HepG2 (cell line): ENCODE measurements around the gene ARID3C. TPM values are rescaled to one million over a fixed set of nuclear protein-coding genes. Genes with fewer than 3 reads are reported as not detected.
A peak's percentile ranks its signal among the peaks of the same experiment; 100 is the strongest.

ENCODE experiments used
- FOXK1 ChIP-seq: sonication (generic); formaldehyde crosslinking; IDR thresholded peaks from 2 replicates; pipeline ENCODE4 v1.4.0; 2020; ENCODE audit warnings: low read depth, missing genetic modification reagents, borderline replicate concordance
- FOXP1 ChIP-seq, 2 experiments: fragments of 450-650 bp in 1 of 2; IDR thresholded peaks; 2 replicates each; pipeline ENCODE4 v1.6.1; 2017 to 2018; ENCODE audit warnings: antibody characterized with exemption in 1 of 2
- IKZF5 ChIP-seq: IDR thresholded peaks from 2 replicates; pipeline ENCODE4 v1.6.1; 2018; ENCODE audit warnings: missing genetic modification reagents, mild to moderate bottlenecking, missing compliant biosample characterization
- ISL2 ChIP-seq: sonication (generic); formaldehyde crosslinking; IDR thresholded peaks from 2 replicates; pipeline ENCODE4 v1.5.0; 2020; ENCODE audit warnings: missing genetic modification reagents
- KLF13 ChIP-seq: sonication (generic); formaldehyde crosslinking; IDR thresholded peaks from 2 replicates; pipeline ENCODE4 v1.4.0; 2020; ENCODE audit warnings: mild to moderate bottlenecking, missing genetic modification reagents
- KMT2B ChIP-seq: IDR thresholded peaks from 2 replicates; pipeline ENCODE4 v1.6.1; 2016; ENCODE audit warnings: missing genetic modification reagents, missing compliant biosample characterization
- MTA3 ChIP-seq: sonication (generic); formaldehyde crosslinking; IDR thresholded peaks from 2 replicates; pipeline ENCODE4 v1.4.0; 2020; ENCODE audit warnings: missing genetic modification reagents
- MTF2 ChIP-seq: sonication (generic); formaldehyde crosslinking; IDR thresholded peaks from 2 replicates; pipeline ENCODE4 v1.5.0; 2020; ENCODE audit warnings: missing genetic modification reagents, borderline replicate concordance
- PAXIP1 ChIP-seq: sonication (generic); formaldehyde crosslinking; conservative IDR thresholded peaks from 2 replicates; pipeline ENCODE4 v1.4.0; 2020; ENCODE audit warnings: mild to moderate bottlenecking, missing genetic modification reagents, moderate library complexity
- RFX1 ChIP-seq: fragments of 450-650 bp; IDR thresholded peaks from 2 replicates; pipeline ENCODE4 v1.6.1; 2017
- SKI ChIP-seq: fragments of 450-650 bp; IDR thresholded peaks from one replicate; pipeline ENCODE4 v1.6.1; 2018; ENCODE audit warnings: mild to moderate bottlenecking; ENCODE audit not compliant: partially characterized antibody
- SP2 ChIP-seq: sonication (generic); formaldehyde crosslinking; IDR thresholded peaks from 2 replicates; pipeline ENCODE4 v1.5.1; 2020; ENCODE audit warnings: mild to moderate bottlenecking, missing genetic modification reagents
- SYNCRIP ChIP-seq: fragments of 200-400 bp; formaldehyde crosslinking; IDR thresholded peaks from 2 replicates; pipeline ENCODE4 v1.6.1; 2018; ENCODE audit warnings: mild to moderate bottlenecking, low read depth, low read length; ENCODE audit not compliant: insufficient read depth
- TFAP4 ChIP-seq: sonication (generic); IDR thresholded peaks from 2 replicates; pipeline ENCODE4 v1.6.1; 2016; ENCODE audit warnings: low read depth, borderline replicate concordance
- TRIM24 ChIP-seq: sonication (generic); formaldehyde crosslinking; IDR thresholded peaks from 2 replicates; pipeline ENCODE4 v1.8.0; 2022; ENCODE audit warnings: mild to moderate bottlenecking, missing genetic modification reagents
- ZNF496 ChIP-seq: sonication (generic); formaldehyde crosslinking; IDR thresholded peaks from 2 replicates; pipeline ENCODE4 v1.8.1; 2023; ENCODE audit warnings: mild to moderate bottlenecking, moderate library complexity, missing genetic modification reagents; ENCODE audit not compliant: insufficient replicate concordance
- ZNF619 ChIP-seq: sonication (generic); formaldehyde crosslinking; IDR thresholded peaks from 2 replicates; pipeline ENCODE4 v1.4.0; 2020; ENCODE audit warnings: mild to moderate bottlenecking, missing genetic modification reagents
- ZNF7 ChIP-seq: IDR thresholded peaks from 2 replicates; pipeline ENCODE4 v1.6.1; 2016; ENCODE audit warnings: missing biosample characterization, missing genetic modification reagents
- ZNF782 ChIP-seq: sonication (generic); formaldehyde crosslinking; IDR thresholded peaks from 2 replicates; pipeline ENCODE4 v1.4.0; 2020; ENCODE audit warnings: missing genetic modification reagents, mild to moderate bottlenecking, borderline replicate concordance
- ZSCAN20 ChIP-seq: sonication (generic); formaldehyde crosslinking; IDR thresholded peaks from 2 replicates; pipeline ENCODE4 v1.4.0; 2020; ENCODE audit warnings: missing genetic modification reagents, mild to moderate bottlenecking, borderline replicate concordance
- polyA plus RNA-seq, 8 experiments: library from polyadenylated mRNA; depleted of rRNA in 3 of 8; stranded (reverse) in 7 of 8; unstranded in 1 of 8; fragments of >200 nt; fragmentation: Illumina TruSeq in 4 of 8; extraction: Trizol in 4 of 8; gene quantifications; 2 replicates each; pipeline versions ENCODE4 v1.2.1 to v1.2.3, GENCODE V29; 2011 to 2016; ENCODE audit warnings: low read depth in 4 of 8, missing spikeins in 1 of 8, mixed read lengths in 1 of 8; ENCODE audit not compliant: insufficient read depth in 1 of 8
- total RNA-seq, 5 experiments: library from RNA; depleted of rRNA; stranded (reverse); fragments of >200 nt; fragmentation: Illumina TruSeq; extraction: Trizol; gene quantifications; 2 replicates each; pipeline ENCODE4 v1.2.3, GENCODE V29; 2016; ENCODE audit warnings: low read depth in 1 of 5
- TF ChIP-seq, protein P1 (sequence below): sonication (generic); formaldehyde crosslinking; IDR thresholded peaks from 2 replicates; pipeline ENCODE4 v1.8.0; 2022; ENCODE audit warnings: mild to moderate bottlenecking, missing genetic modification reagents; ENCODE audit not compliant: insufficient replicate concordance
- TF ChIP-seq, protein P2 (sequence below): sonication (generic); formaldehyde crosslinking; IDR thresholded peaks from 2 replicates; pipeline ENCODE4 v1.4.0; 2020; ENCODE audit warnings: mild to moderate bottlenecking, missing genetic modification reagents

The ARID3C gene
- total and polyA plus RNA-seq, 2 of the 13 experiments (the other 11 are each of a cell fraction or from before 2014, with no cell fraction given) = not detected

- TF ChIP-seq, protein P1, sequence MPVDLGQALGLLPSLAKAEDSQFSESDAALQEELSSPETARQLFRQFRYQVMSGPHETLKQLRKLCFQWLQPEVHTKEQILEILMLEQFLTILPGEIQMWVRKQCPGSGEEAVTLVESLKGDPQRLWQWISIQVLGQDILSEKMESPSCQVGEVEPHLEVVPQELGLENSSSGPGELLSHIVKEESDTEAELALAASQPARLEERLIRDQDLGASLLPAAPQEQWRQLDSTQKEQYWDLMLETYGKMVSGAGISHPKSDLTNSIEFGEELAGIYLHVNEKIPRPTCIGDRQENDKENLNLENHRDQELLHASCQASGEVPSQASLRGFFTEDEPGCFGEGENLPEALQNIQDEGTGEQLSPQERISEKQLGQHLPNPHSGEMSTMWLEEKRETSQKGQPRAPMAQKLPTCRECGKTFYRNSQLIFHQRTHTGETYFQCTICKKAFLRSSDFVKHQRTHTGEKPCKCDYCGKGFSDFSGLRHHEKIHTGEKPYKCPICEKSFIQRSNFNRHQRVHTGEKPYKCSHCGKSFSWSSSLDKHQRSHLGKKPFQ = no peak
- TF ChIP-seq FOXK1 (peak; percentile 57; the same call in 1 of the 2 replicates), ZNF7 (CRISPR knock-in tag) (no peak), SP2 (no peak; the same call in 1 of the 2 replicates), RFX1 (no peak), ZNF619 (CRISPR knock-in tag) (peak; percentile 15; the same call in 1 of the 2 replicates), KMT2B (CRISPR knock-in tag) (peak; percentile 75), ZNF496 (CRISPR knock-in tag) (no peak), FOXP1 (IDR thresholded peaks at IDR 0.05) (no peak), FOXP1 (CRISPR knock-in tag; IDR thresholded peaks at IDR 0.05) (0 out of 2 replicates have a peak, but pooled peaks have one; percentile 13), SKI (peak; percentile 19), PAXIP1 (CRISPR knock-in tag) (peak; percentile 50), KLF13 (CRISPR knock-in tag) (no peak; the same call in 1 of the 2 replicates), TRIM24 (CRISPR knock-in tag) (0 out of 2 replicates have a peak, but pooled peaks have one; percentile 41), TFAP4 (peak; percentile 98), SYNCRIP (no peak), MTF2 (CRISPR knock-in tag) (no peak), IKZF5 (peak; percentile 71; the same call in 1 of the 2 replicates), MTA3 (CRISPR knock-in tag) (no peak), ZNF782 (CRISPR knock-in tag) (no peak; the same call in 1 of the 2 replicates), ZSCAN20 (no peak), ISL2 (CRISPR knock-in tag) (peak; percentile 19; the same call in 1 of the 2 replicates)
- TF ChIP-seq, protein P2, sequence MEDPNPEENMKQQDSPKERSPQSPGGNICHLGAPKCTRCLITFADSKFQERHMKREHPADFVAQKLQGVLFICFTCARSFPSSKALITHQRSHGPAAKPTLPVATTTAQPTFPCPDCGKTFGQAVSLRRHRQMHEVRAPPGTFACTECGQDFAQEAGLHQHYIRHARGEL = no peak
Measured at GRCh38 chr9:34646211-34647083, 17.6 kb upstream of the ARID3C start, which contains the start of gene GALT (continued).
